H1 (cell line): ENCODE results near the gene UHMK1. TPM values are rescaled to one million over a fixed set of nuclear protein-coding genes. Genes with fewer than 3 reads are reported as not detected.

Source experiments
- SIN3A ChIP-seq, 2 experiments: IDR thresholded peaks in 1 of 2; conservative IDR thresholded peaks in 1 of 2; 2 replicates each; pipeline ENCODE4 v1.6.1; 2011 to 2012; ENCODE audit warnings: low read length in 2 of 2, improper control_type of control experiment in 1 of 2, low read depth in 1 of 2, mild to moderate bottlenecking in 1 of 2
- polyA plus RNA-seq, 7 experiments: library from polyadenylated mRNA; depleted of rRNA in 3 of 7; stranded (reverse) in 5 of 7; unstranded in 2 of 7; fragments of >200 nt in 5 of 7; fragments of 200-250 nt in 2 of 7; gene quantifications; 1 replicate in 5 of 7; 2 replicates in 1 of 7; 4 replicates in 1 of 7; pipeline versions ENCODE4 v1.2.1 to v1.2.3, GENCODE V29; 2011 to 2013; ENCODE audit warnings: missing spikeins in 2 of 7, mixed read lengths in 2 of 7
- total RNA-seq: library from RNA; stranded (reverse); fragmentation: NEBNext Ultra II Directional; extraction: Animal tissue kit (Norgen Biotek cat#: 25700); gene quantifications from 2 replicates; pipeline ENCODE4 v1.2.1, GENCODE V29; 2021
- TF ChIP-seq, protein P1 (sequence below): IDR thresholded peaks from 2 replicates; pipeline ENCODE4 v1.6.1; 2012; ENCODE audit warnings: low read length, inconsistent platforms

Gene UHMK1
- total and polyA plus RNA-seq, 2 of the 8 experiments (the other 6 are each of a cell fraction or from before 2014, with no cell fraction given): 4.6 to 16.1 TPM

DNA sequence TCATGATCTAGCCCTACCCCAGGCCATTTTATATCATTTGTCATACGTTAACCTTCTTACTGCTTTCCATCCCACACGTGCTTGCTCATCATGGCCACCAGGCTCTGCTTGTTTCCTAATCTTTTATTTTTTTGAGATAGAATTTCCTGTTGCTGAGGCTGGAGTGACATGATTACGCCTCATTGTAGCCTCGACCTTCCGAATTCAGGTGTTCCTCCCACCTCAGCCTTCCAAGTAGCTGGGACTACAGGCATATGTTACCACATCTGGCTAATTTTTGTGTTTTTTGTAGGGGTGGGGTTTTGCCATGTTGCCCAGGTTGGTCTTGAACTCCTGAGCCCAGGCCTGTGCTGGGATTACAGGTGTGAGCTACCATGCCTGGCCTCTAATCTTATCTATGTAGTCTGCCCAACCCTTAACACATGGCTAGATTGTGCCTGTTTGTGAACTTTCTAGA is 67.2 kb downstream of the UHMK1 start (continued):
- no peak for TF ChIP-seq SIN3A (conservative IDR thresholded peaks at IDR 0.05 in 1 of 2, IDR thresholded peaks at IDR 0.05 in 1 of 2; ENCODE audit: low read depth in 1 of 2, low read length in 2 of 2)
- TF ChIP-seq, protein P1, sequence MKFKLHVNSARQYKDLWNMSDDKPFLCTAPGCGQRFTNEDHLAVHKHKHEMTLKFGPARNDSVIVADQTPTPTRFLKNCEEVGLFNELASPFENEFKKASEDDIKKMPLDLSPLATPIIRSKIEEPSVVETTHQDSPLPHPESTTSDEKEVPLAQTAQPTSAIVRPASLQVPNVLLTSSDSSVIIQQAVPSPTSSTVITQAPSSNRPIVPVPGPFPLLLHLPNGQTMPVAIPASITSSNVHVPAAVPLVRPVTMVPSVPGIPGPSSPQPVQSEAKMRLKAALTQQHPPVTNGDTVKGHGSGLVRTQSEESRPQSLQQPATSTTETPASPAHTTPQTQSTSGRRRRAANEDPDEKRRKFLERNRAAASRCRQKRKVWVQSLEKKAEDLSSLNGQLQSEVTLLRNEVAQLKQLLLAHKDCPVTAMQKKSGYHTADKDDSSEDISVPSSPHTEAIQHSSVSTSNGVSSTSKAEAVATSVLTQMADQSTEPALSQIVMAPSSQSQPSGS: no peak
